K562 (cell line): Measurements from ENCODE around the gene DPP10. TPM values are rescaled to one million over a fixed set of nuclear protein-coding genes. Genes with fewer than 3 reads are reported as not detected.

ENCODE experiments used
- ATAC-seq: fragments of 200-7000 bp; cut with Tn5 transposase; 3 replicates; pipeline ENCODE4 v1.9.1; 2020; ENCODE audit warnings: moderate library complexity
- BruUV-seq: library from RNA; stranded (reverse); fragments of 400-500 nt; replicated peaks from 2 replicates; lab custom pipeline; 2021; lab: Mats Ljungman, UMichigan
- CTCF ChIA-PET: fragments of 300-600 bp; formaldehyde crosslinking; extraction: SDS; loops from one replicate; lab custom pipeline; 2021; ENCODE audit warnings: low intra/inter-chr PET ratio; lab: Yijun Ruan, JAX
- POLR2A ChIA-PET: fragments of 300-600, 350-650 bp; sonication (Branson Sonifier 250); formaldehyde crosslinking; extraction: SDS; loops from one replicate; lab custom pipeline; 2021; ENCODE audit warnings: antibody characterized with exemption, inconsistent platforms; lab: Yijun Ruan, JAX
- DNase-seq, 4 experiments: peaks; one replicate each; pipeline versions ENCODE4 v3.0.0 to v3.0.0-alpha.2; 2011 to 2018; ENCODE audit warnings: low spot score in 3 of 4, mixed read lengths in 3 of 4; ENCODE audit errors: extremely low read depth in 1 of 4
- FAIRE-seq: peaks from 2 replicates; lab custom pipeline; 2011; peaks lifted over from hg19 to GRCh38; lab: Jason Lieb, UNC
- H2AFZ ChIP-seq: 2 replicates; pipeline ENCODE4 v1.6.0; 2011; ENCODE audit warnings: low read depth, low read length, control low read depth, inconsistent platforms
- H3K27ac ChIP-seq: fragments of 200-600 bp; 3 replicates; pipeline ENCODE4 v1.8.0; 2011; ENCODE audit warnings: low read depth, mild to moderate bottlenecking, control low read depth, inconsistent platforms, low read length, moderate library complexity, mixed read lengths; ENCODE audit errors: extremely low read depth
- H3K27me3 ChIP-seq, 2 experiments: fragments of 300-600 bp in 1 of 2; 2 replicates in 1 of 2; 3 replicates in 1 of 2; pipeline versions ENCODE4 v1.6.0 to v1.8.0; 2011; ENCODE audit warnings: inconsistent platforms in 2 of 2, low read length in 2 of 2, mild to moderate bottlenecking in 1 of 2, mixed read lengths in 1 of 2, moderate library complexity in 1 of 2; ENCODE audit not compliant: control insufficient read depth in 2 of 2, insufficient read depth in 2 of 2
- H3K36me3 ChIP-seq: fragments of 300-600 bp; 3 replicates; pipeline ENCODE4 v1.8.0; 2011; ENCODE audit warnings: mild to moderate bottlenecking, low read length, inconsistent platforms; ENCODE audit not compliant: control insufficient read depth, insufficient read depth
- H3K4me1 ChIP-seq, 2 experiments: fragments of 200-600 bp in 1 of 2; replicated peaks in 1 of 2; 2 replicates in 1 of 2; 3 replicates in 1 of 2; pipeline versions ENCODE4 v1.5.1 to v1.8.0; 2011; ENCODE audit warnings: inconsistent platforms in 2 of 2, low read length in 2 of 2, mild to moderate bottlenecking in 1 of 2, mixed read lengths in 1 of 2, moderate library complexity in 1 of 2; ENCODE audit not compliant: control insufficient read depth in 2 of 2, insufficient read depth in 2 of 2
- H3K4me2 ChIP-seq: 2 replicates; pipeline ENCODE4 v1.6.1; 2011; ENCODE audit warnings: low read length, control low read depth, inconsistent platforms, mixed read lengths; ENCODE audit not compliant: insufficient read depth
- H3K4me3 ChIP-seq: fragments of 200-600 bp; sonication (generic), shearing (Covaris generic); 2 replicates; pipeline ENCODE4 v1.5.1; 2016; ENCODE audit warnings: control low read depth, inconsistent platforms
- H3K79me2 ChIP-seq: fragments of 200-600 bp; 3 replicates; pipeline ENCODE4 v1.8.0; 2011; ENCODE audit warnings: low read length, inconsistent platforms; ENCODE audit not compliant: control insufficient read depth, insufficient read depth
- H3K9ac ChIP-seq, 2 experiments: 2 replicates each; pipeline versions ENCODE4 v1.6.0 to v1.6.1; 2011; ENCODE audit warnings: low read depth in 2 of 2, low read length in 2 of 2, control low read depth in 1 of 2, inconsistent platforms in 1 of 2, mild to moderate bottlenecking in 1 of 2, mixed read lengths in 1 of 2; ENCODE audit not compliant: insufficient read depth in 1 of 2
- H3K9me1 ChIP-seq: one replicate; pipeline ENCODE4 v1.6.0; 2011; ENCODE audit warnings: inconsistent platforms, mild to moderate bottlenecking, low read length, moderate library complexity; ENCODE audit not compliant: control insufficient read depth, insufficient read depth
- H3K9me3 ChIP-seq: replicated peaks from 2 replicates; pipeline ENCODE4 v1.5.1; 2011; ENCODE audit warnings: low read depth, low read length, inconsistent platforms; ENCODE audit not compliant: control insufficient read depth, insufficient read depth
- H4K20me1 ChIP-seq: replicated peaks from 2 replicates; pipeline ENCODE4 v1.6.1; 2011; ENCODE audit warnings: low read length, inconsistent platforms, mixed read lengths; ENCODE audit not compliant: control insufficient read depth, insufficient read depth
- ADNP ChIP-seq: fragments of 200-800 bp; sonication (Bioruptor generic); IDR thresholded peaks from 2 replicates; pipeline ENCODE4 v1.6.1; 2016; ENCODE audit warnings: missing genetic modification characterization, missing compliant biosample characterization
- HINFP ChIP-seq: fragments of 450-650 bp; conservative IDR thresholded peaks from 2 replicates; pipeline ENCODE4 v1.6.1; 2016; ENCODE audit warnings: missing genetic modification characterization, low read depth, mild to moderate bottlenecking, control low read depth, missing compliant biosample characterization
- KDM2B ChIP-seq: fragments of 250-450 bp; sonication (Bioruptor Pico); IDR thresholded peaks from 2 replicates; pipeline ENCODE4 v1.8.0; 2021; ENCODE audit warnings: mild to moderate bottlenecking, moderate library complexity
- PATZ1 ChIP-seq: fragments of 250-450 bp; sonication (Bioruptor Pico); IDR thresholded peaks from 2 replicates; pipeline ENCODE4 v1.5.0; 2020; ENCODE audit warnings: mild to moderate bottlenecking, borderline replicate concordance
- POU5F1 ChIP-seq: fragments of 150-350 bp; IDR thresholded peaks from 2 replicates; pipeline ENCODE4 v1.6.1; 2014; ENCODE audit warnings: borderline replicate concordance, low read length, low read depth, mild to moderate bottlenecking; ENCODE audit not compliant: partially characterized antibody
- RAD21 ChIP-seq, 2 experiments: fragments of 250-450 bp in 1 of 2; fragments of 450-650 bp in 1 of 2; sonication (Bioruptor Pico) in 1 of 2; formaldehyde crosslinking in 1 of 2; IDR thresholded peaks in 1 of 2; conservative IDR thresholded peaks in 1 of 2; 2 replicates each; pipeline versions ENCODE4 v1.4.0 to v1.8.0; 2020 to 2022; ENCODE audit warnings: mild to moderate bottlenecking in 2 of 2, moderate library complexity in 1 of 2
- SMARCA4 ChIP-seq: fragments of 450-650 bp; IDR thresholded peaks from 2 replicates; pipeline ENCODE4 v1.6.1; 2016
- SP2 ChIP-seq: IDR thresholded peaks from 2 replicates; pipeline ENCODE4 v1.6.1; 2011; ENCODE audit warnings: mild to moderate bottlenecking, low read depth, low read length, moderate library complexity; ENCODE audit not compliant: poor library complexity, severe bottlenecking; ENCODE audit errors: extremely low read depth
- STAT6 ChIP-seq: sonication (generic); formaldehyde crosslinking; IDR thresholded peaks from 2 replicates; pipeline ENCODE4 v1.8.1; 2023; ENCODE audit warnings: mild to moderate bottlenecking, missing genetic modification reagents
- ZBTB26 ChIP-seq: fragments of 450-650 bp; formaldehyde crosslinking; IDR thresholded peaks from 2 replicates; pipeline ENCODE4 v1.4.0; 2022; ENCODE audit warnings: missing genetic modification characterization
- ZFP36 ChIP-seq: fragments of 150-350 bp; IDR thresholded peaks from 2 replicates; pipeline ENCODE4 v1.6.1; 2018; ENCODE audit warnings: low read length, low read depth; ENCODE audit not compliant: partially characterized antibody
- WGBS: fragments of 100-300 bp; shearing (Covaris generic); methylation state at CpG from one replicate; pipeline ENCODE4 v1.1.6; 2016; ENCODE audit warnings: low coverage, mixed read lengths; ENCODE audit not compliant: insufficient coverage; ENCODE audit errors: missing lambda C conversion rate; 5-methylcytosine and 5-hydroxymethylcytosine counted together
- in situ Hi-C: fragments of 300-500 bp; cut with MboI; formaldehyde crosslinking; loops from 4 replicates; pipeline ENCODE4 v1.15.0; 2018; ENCODE audit warnings: inconsistent platforms, mixed read lengths
- intact Hi-C: fragments of 100-400 bp; cut with micrococcal nuclease; formaldehyde crosslinking; loops from 2 replicates; pipeline ENCODE4 v1.14.2; 2022
- polyA plus RNA-seq, 8 experiments: library from polyadenylated mRNA; depleted of rRNA in 4 of 8; stranded (reverse) in 5 of 8; unstranded in 3 of 8; fragments of >200 nt; fragmentation: Nextera tagmentation in 2 of 8; fragmentation: Illumina TruSeq in 1 of 8; extraction: Ambion mirVana in 2 of 8; extraction: Trizol in 1 of 8; gene quantifications; 2 replicates each; pipeline versions ENCODE4 v1.2.1 to v1.2.3, GENCODE V29; 2011 to 2014; ENCODE audit warnings: inconsistent platforms in 1 of 8, missing spikeins in 1 of 8
- total RNA-seq, 7 experiments: library from RNA; depleted of rRNA in 6 of 7; stranded (reverse); fragments of >200 nt in 6 of 7; fragmentation: Illumina TruSeq in 2 of 7; extraction: Trizol in 2 of 7; gene quantifications; 2 replicates each; pipeline versions ENCODE4 v1.2.1 to v1.2.3, GENCODE V29; 2011 to 2021; ENCODE audit warnings: low replicate concordance in 1 of 7

Gene DPP10
- total and polyA plus RNA-seq, 9 of the 15 experiments (the other 6 are each of a cell fraction or from before 2014, with no cell fraction given), result not detected

GRCh38 chr2:114515882-114516281, 73.4 kb downstream of the DPP10 start:
- H3K4me3 ChIP-seq, result no peak overlapping the region
- FAIRE-seq, result no peak

More at GRCh38 chr2:114515882-114516281, 73.4 kb downstream of the DPP10 start:
- Histone ChIP-seq H3K27me3 (no peaks in the 10 kb centered on the region), H3K36me3 (no peaks in the 10 kb centered on the region), H3K9me3 (no peaks in the 10 kb centered on the region), H3K9ac (no peak overlapping the region), H3K4me1 (no peaks in the 10 kb centered on the region), H3K9me1 (no peaks in the 10 kb centered on the region), H2AFZ (no peak overlapping the region), H3K79me2 (no peaks in the 10 kb centered on the region), H3K4me2 (no peak overlapping the region), H3K27ac (no peak overlapping the region), H4K20me1 (no peaks in the 10 kb centered on the region)
- CTCF ChIA-PET, result no interaction called here
- DNase-seq (no peak), ATAC-seq (no peak)
- in situ Hi-C loops, result no loop called here
- intact Hi-C loops, result no loop called here
- TF ChIP-seq RAD21 (CRISPR knock-in tag; conservative IDR thresholded peaks at IDR 0.05 in 1 of 2, IDR thresholded peaks at IDR 0.05 in 1 of 2) (no peak), POU5F1 (no peak), SMARCA4 (no peak), ZBTB26 (no peak), PATZ1 (CRISPR knock-in tag) (no peak), ADNP (tag) (no peak), STAT6 (no peak), ZFP36 (no peak), SP2 (no peak), KDM2B (CRISPR knock-in tag) (no peak), HINFP (tag) (no peak)
- POLR2A ChIA-PET, result no interaction called here
- no TSS peak for BruUV-seq
- WGBS, result 0% methylated on average over 3 of the region's 3 CpGs
